Activated CD4-positive, alpha-beta memory T cell treated with anti-CD3 and anti-CD28 coated beads, Interleukin-2, amount 10 ng/mL, durations not matched to agents 7 days and 5 days (primary cell): ENCODE measurements around the gene PODN. TPM values are rescaled to one million over a fixed set of nuclear protein-coding genes. Genes with fewer than 3 reads are reported as not detected.

Experiments used
- CTCF ChIA-PET: fragments of 350-600 bp; sonication (Branson Sonifier 250); formaldehyde crosslinking; loops from one replicate; lab custom pipeline; 2021; ENCODE audit warnings: antibody characterized with exemption, inconsistent platforms; lab: Charles Lee
- POLR2A ChIA-PET: fragments of 350-600 bp; sonication (Branson Sonifier 250); formaldehyde crosslinking; loops from one replicate; lab custom pipeline; 2021; ENCODE audit warnings: antibody characterized with exemption; lab: Charles Lee
- DNase-seq: peaks from one replicate; pipeline ENCODE4 v3.0.0-alpha.2; 2020
- H3K27ac Mint-ChIP-seq: one replicate; pipeline ENCODE4 v1.8.0; 2021; ENCODE audit warnings: mild to moderate bottlenecking, mixed read lengths
- H3K27me3 Mint-ChIP-seq: one replicate; pipeline ENCODE4 v1.8.0; 2021; ENCODE audit warnings: mixed read lengths
- H3K36me3 Mint-ChIP-seq: one replicate; pipeline ENCODE4 v1.8.0; 2021; ENCODE audit warnings: low read depth, mixed read lengths
- H3K4me1 Mint-ChIP-seq: one replicate; pipeline ENCODE4 v1.8.0; 2021; ENCODE audit warnings: mixed read lengths
- H3K4me3 Mint-ChIP-seq: one replicate; pipeline ENCODE4 v1.8.0; 2021; ENCODE audit warnings: mild to moderate bottlenecking, mixed read lengths
- H3K9me3 Mint-ChIP-seq: one replicate; pipeline ENCODE4 v1.8.0; 2021; ENCODE audit warnings: mixed read lengths
- total RNA-seq, 2 experiments: library from RNA; stranded (reverse); gene quantifications; one replicate each; pipeline ENCODE4 v1.2.3, GENCODE V29; 2021

The PODN gene
- total RNA-seq, 2 experiments from 2014 or later, result not detected

GRCh38 chr1:53071167-53071865, 9.3 kb downstream of the PODN start:
- Mint-ChIP-seq H3K27ac (no peak overlapping the region), H3K36me3 (no peaks in the 10 kb centered on the region), H3K4me3 (no peak overlapping the region), H3K27me3 (no peaks in the 10 kb centered on the region), H3K9me3 (no peaks in the 10 kb centered on the region), H3K4me1 (no peaks in the 10 kb centered on the region)
- CTCF ChIA-PET, result no interaction called here
- POLR2A ChIA-PET, result no interaction called here
- DNase-seq, result no peak

GRCh38 chr1:53071915-53072314, 9.9 kb downstream of the PODN start:
- H3K36me3 Mint-ChIP-seq, result no peaks in the 10 kb centered on the region
- H3K4me1 Mint-ChIP-seq, result no peaks in the 10 kb centered on the region
- no peak for DNase-seq
- no peak overlapping the region for H3K4me3 Mint-ChIP-seq
- no peaks in the 10 kb centered on the region for H3K9me3 Mint-ChIP-seq
- ChIA-PET POLR2A (no interaction called here), CTCF (no interaction called here)
- no peaks in the 10 kb centered on the region for H3K27me3 Mint-ChIP-seq
- H3K27ac Mint-ChIP-seq, result no peak overlapping the region

GRCh38 chr1:53073287-53073686, 11.3 kb downstream of the PODN start:
- POLR2A ChIA-PET, result no interaction called here

GRCh38 chr1:53073868-53074311, 11.9 kb downstream of the PODN start:
- CTCF ChIA-PET, result no interaction called here
- no peaks in the 10 kb centered on the region for H3K9me3 Mint-ChIP-seq
- no peak overlapping the region for H3K27ac Mint-ChIP-seq
- no peaks in the 10 kb centered on the region for H3K4me1 Mint-ChIP-seq
- POLR2A ChIA-PET, result no interaction called here
- no peaks in the 10 kb centered on the region for H3K36me3 Mint-ChIP-seq
- no peaks in the 10 kb centered on the region for H3K27me3 Mint-ChIP-seq
- DNase-seq, result no peak
- no peak overlapping the region for H3K4me3 Mint-ChIP-seq

More at GRCh38 chr1:53073287-53073686, 11.3 kb downstream of the PODN start:
- Mint-ChIP-seq H3K9me3 (no peaks in the 10 kb centered on the region), H3K36me3 (no peaks in the 10 kb centered on the region), H3K27ac (no peak overlapping the region), H3K4me3 (no peak overlapping the region), H3K27me3 (no peaks in the 10 kb centered on the region), H3K4me1 (no peaks in the 10 kb centered on the region)
- DNase-seq, result no peak
- CTCF ChIA-PET, result no interaction called here

- CTCF ChIA-PET, result no interaction called here
- no peaks in the 10 kb centered on the region for H3K4me1 Mint-ChIP-seq
- H3K27ac Mint-ChIP-seq, result no peak overlapping the region
- no peaks in the 10 kb centered on the region for H3K9me3 Mint-ChIP-seq
- no peaks in the 10 kb centered on the region for H3K36me3 Mint-ChIP-seq
- no peaks in the 10 kb centered on the region for H3K27me3 Mint-ChIP-seq
- no peak for DNase-seq
- POLR2A ChIA-PET, result no interaction called here
- no peak overlapping the region for H3K4me3 Mint-ChIP-seq
Observed at GRCh38 chr1:53074313-53075154, 12.5 kb downstream of the PODN start.

GRCh38 chr1:53075206-53075605, 13.2 kb downstream of the PODN start:
- POLR2A ChIA-PET, result no interaction called here
- H3K27ac Mint-ChIP-seq, result no peak overlapping the region

GRCh38 chr1:53075761-53076163, 13.7 kb downstream of the PODN start:
- no peak for DNase-seq
- Mint-ChIP-seq H3K4me1 (no peaks in the 10 kb centered on the region), H3K4me3 (no peak overlapping the region), H3K27me3 (no peaks in the 10 kb centered on the region), H3K27ac (no peak overlapping the region), H3K36me3 (no peaks in the 10 kb centered on the region), H3K9me3 (no peaks in the 10 kb centered on the region)
- ChIA-PET CTCF (no interaction called here), POLR2A (no interaction called here)

More at GRCh38 chr1:53075206-53075605, 13.2 kb downstream of the PODN start:
- CTCF ChIA-PET, result no interaction called here
- no peaks in the 10 kb centered on the region for H3K36me3 Mint-ChIP-seq
- H3K4me1 Mint-ChIP-seq, result no peaks in the 10 kb centered on the region
- no peak overlapping the region for H3K4me3 Mint-ChIP-seq
- no peaks in the 10 kb centered on the region for H3K9me3 Mint-ChIP-seq
- H3K27me3 Mint-ChIP-seq, result no peaks in the 10 kb centered on the region
- no peak for DNase-seq

GRCh38 chr1:53076165-53076564, 14.2 kb downstream of the PODN start:
- no peaks in the 10 kb centered on the region for H3K36me3 Mint-ChIP-seq
- ChIA-PET POLR2A (no interaction called here), CTCF (no interaction called here)
- no peaks in the 10 kb centered on the region for H3K27me3 Mint-ChIP-seq
- DNase-seq, result no peak
- no peak overlapping the region for H3K4me3 Mint-ChIP-seq
- H3K9me3 Mint-ChIP-seq, result no peaks in the 10 kb centered on the region
- no peaks in the 10 kb centered on the region for H3K4me1 Mint-ChIP-seq
- no peak overlapping the region for H3K27ac Mint-ChIP-seq

- no peaks in the 10 kb centered on the region for H3K4me1 Mint-ChIP-seq
Observed at GRCh38 chr1:53076721-53077598, 14.9 kb downstream of the PODN start.

GRCh38 chr1:53077599-53077965, 15.6 kb downstream of the PODN start:
- H3K4me1 Mint-ChIP-seq, result no peaks in the 10 kb centered on the region
- ChIA-PET POLR2A (no interaction called here), CTCF (no interaction called here)
- DNase-seq, result no peak
- no peak overlapping the region for H3K27ac Mint-ChIP-seq
- H3K4me3 Mint-ChIP-seq, result no peak overlapping the region
- no peaks in the 10 kb centered on the region for H3K27me3 Mint-ChIP-seq
- H3K9me3 Mint-ChIP-seq, result no peaks in the 10 kb centered on the region
- H3K36me3 Mint-ChIP-seq, result no peaks in the 10 kb centered on the region

More at GRCh38 chr1:53076721-53077598, 14.9 kb downstream of the PODN start:
- H3K27ac Mint-ChIP-seq, result no peak overlapping the region
- no peaks in the 10 kb centered on the region for H3K9me3 Mint-ChIP-seq
- POLR2A ChIA-PET, result no interaction called here
- DNase-seq, result no peak
- no peaks in the 10 kb centered on the region for H3K27me3 Mint-ChIP-seq
- CTCF ChIA-PET, result no interaction called here
- H3K4me3 Mint-ChIP-seq, result no peak overlapping the region
- no peaks in the 10 kb centered on the region for H3K36me3 Mint-ChIP-seq

- H3K27me3 Mint-ChIP-seq, result no peaks in the 10 kb centered on the region
- POLR2A ChIA-PET, result no interaction called here
- CTCF ChIA-PET, result no interaction called here
- no peak for DNase-seq
- H3K4me3 Mint-ChIP-seq, result no peak overlapping the region
- no peak overlapping the region for H3K27ac Mint-ChIP-seq
- H3K4me1 Mint-ChIP-seq, result no peaks in the 10 kb centered on the region
- H3K9me3 Mint-ChIP-seq, result no peaks in the 10 kb centered on the region
- no peaks in the 10 kb centered on the region for H3K36me3 Mint-ChIP-seq
Observed at GRCh38 chr1:53078333-53079101, 16.5 kb downstream of the PODN start.

- DNase-seq, result no peak
- no peak overlapping the region for H3K4me3 Mint-ChIP-seq
- H3K9me3 Mint-ChIP-seq, result no peaks in the 10 kb centered on the region
- ChIA-PET POLR2A (no interaction called here), CTCF (no interaction called here)
- no peaks in the 10 kb centered on the region for H3K4me1 Mint-ChIP-seq
- H3K36me3 Mint-ChIP-seq, result no peaks in the 10 kb centered on the region
- no peaks in the 10 kb centered on the region for H3K27me3 Mint-ChIP-seq
- no peak overlapping the region for H3K27ac Mint-ChIP-seq
Observed at GRCh38 chr1:53079251-53079650, 17.2 kb downstream of the PODN start.
